ENCODE results near the gene ADGRF3. TPM values are rescaled to one million over a fixed set of nuclear protein-coding genes. Genes with fewer than 3 reads are reported as not detected.
A peak's percentile ranks its signal among the peaks of the same experiment; 100 is the strongest.

ADGRF3 gene
- total and polyA plus RNA-seq, 9 of the 15 experiments (the other 6 are each of a cell fraction or from before 2014, with no cell fraction given) = 0.04 to 0.54 (median 0.16) TPM; not detected in 2

DNA sequence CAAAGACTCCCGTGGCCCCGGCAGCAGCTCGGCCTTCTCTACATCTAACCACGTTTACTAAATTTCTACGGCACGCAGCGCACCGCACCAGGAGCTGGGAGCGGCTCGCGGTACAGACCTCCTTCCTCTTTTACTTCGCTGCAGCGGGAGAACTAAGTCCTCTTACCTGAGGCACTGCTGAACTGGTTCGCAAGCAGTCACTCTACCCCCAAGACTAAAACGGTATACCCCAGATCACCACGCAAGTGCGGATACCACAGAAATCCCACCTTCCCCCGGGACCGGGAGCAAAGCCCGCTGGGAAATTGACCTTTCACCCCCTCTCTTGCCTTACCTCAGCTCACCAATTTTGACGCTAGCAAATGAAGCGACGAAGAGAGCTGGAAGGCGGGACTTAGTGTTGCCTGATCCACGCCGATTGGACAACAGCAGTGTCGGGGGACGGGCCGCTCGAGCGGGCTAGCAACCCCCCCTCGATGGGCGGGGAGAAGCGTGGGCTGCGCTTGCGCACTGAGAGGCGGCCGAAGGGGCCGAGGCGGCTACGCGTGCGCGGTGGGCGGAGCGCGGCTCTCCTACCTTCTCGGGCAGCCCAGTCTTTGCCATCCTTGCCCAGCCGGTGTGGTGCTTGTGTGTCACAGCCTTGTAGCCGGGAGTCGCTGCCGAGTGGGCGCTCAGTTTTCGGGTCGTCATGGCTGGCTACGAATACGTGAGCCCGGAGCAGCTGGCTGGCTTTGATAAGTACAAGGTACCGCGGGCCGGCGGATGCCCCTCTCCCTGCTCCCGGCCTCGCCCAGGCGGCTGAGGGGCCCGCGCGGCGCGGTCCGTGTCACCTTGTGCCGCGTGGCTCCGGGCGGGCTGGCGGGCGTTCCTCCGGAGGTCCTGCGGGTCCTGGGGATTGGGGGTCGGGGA is 790 bp downstream of the ADGRF3 start, which contains the start of gene SELENOI (continued):
- TF ChIP-seq, protein P1, sequence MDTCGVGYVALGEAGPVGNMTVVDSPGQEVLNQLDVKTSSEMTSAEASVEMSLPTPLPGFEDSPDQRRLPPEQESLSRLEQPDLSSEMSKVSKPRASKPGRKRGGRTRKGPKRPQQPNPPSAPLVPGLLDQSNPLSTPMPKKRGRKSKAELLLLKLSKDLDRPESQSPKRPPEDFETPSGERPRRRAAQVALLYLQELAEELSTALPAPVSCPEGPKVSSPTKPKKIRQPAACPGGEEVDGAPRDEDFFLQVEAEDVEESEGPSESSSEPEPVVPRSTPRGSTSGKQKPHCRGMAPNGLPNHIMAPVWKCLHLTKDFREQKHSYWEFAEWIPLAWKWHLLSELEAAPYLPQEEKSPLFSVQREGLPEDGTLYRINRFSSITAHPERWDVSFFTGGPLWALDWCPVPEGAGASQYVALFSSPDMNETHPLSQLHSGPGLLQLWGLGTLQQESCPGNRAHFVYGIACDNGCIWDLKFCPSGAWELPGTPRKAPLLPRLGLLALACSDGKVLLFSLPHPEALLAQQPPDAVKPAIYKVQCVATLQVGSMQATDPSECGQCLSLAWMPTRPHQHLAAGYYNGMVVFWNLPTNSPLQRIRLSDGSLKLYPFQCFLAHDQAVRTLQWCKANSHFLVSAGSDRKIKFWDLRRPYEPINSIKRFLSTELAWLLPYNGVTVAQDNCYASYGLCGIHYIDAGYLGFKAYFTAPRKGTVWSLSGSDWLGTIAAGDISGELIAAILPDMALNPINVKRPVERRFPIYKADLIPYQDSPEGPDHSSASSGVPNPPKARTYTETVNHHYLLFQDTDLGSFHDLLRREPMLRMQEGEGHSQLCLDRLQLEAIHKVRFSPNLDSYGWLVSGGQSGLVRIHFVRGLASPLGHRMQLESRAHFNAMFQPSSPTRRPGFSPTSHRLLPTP (IDR thresholded peaks at IDR 0.05; ENCODE audit: borderline replicate concordance, extremely low read depth, insufficient read length) = no peak
- TF ChIP-seq, protein P2, sequence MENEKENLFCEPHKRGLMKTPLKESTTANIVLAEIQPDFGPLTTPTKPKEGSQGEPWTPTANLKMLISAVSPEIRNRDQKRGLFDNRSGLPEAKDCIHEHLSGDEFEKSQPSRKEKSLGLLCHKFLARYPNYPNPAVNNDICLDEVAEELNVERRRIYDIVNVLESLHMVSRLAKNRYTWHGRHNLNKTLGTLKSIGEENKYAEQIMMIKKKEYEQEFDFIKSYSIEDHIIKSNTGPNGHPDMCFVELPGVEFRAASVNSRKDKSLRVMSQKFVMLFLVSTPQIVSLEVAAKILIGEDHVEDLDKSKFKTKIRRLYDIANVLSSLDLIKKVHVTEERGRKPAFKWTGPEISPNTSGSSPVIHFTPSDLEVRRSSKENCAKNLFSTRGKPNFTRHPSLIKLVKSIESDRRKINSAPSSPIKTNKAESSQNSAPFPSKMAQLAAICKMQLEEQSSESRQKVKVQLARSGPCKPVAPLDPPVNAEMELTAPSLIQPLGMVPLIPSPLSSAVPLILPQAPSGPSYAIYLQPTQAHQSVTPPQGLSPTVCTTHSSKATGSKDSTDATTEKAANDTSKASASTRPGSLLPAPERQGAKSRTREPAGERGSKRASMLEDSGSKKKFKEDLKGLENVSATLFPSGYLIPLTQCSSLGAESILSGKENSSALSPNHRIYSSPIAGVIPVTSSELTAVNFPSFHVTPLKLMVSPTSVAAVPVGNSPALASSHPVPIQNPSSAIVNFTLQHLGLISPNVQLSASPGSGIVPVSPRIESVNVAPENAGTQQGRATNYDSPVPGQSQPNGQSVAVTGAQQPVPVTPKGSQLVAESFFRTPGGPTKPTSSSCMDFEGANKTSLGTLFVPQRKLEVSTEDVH (IDR thresholded peaks at IDR 0.05; ENCODE audit: low read depth, partially characterized antibody) = no peak
- TF ChIP-seq ZKSCAN1 (IDR thresholded peaks at IDR 0.05; ENCODE audit: low read depth, low read length) (0 out of 2 replicates have a peak, but pooled peaks have one; percentile 47), NCOA1 (IDR thresholded peaks at IDR 0.05; ENCODE audit: low read depth) (peak; percentile 46; the same call in 1 of the 2 replicates), OTX1 (CRISPR knock-in tag; IDR thresholded peaks at IDR 0.05) (0 out of 2 replicates have a peak, but pooled peaks have one; percentile 23), CBX5 (IDR thresholded peaks at IDR 0.05; ENCODE audit: borderline replicate concordance, low read depth) (no peak), RCOR1 (IDR thresholded peaks at IDR 0.05; ENCODE audit: borderline replicate concordance in 1 of 2, low read depth in 2 of 2, low read length in 2 of 2) (0 out of 4 replicates have a peak, but pooled peaks of 1 of the 2 experiments have one; percentile 41), SNRNP70 (optimal IDR thresholded peaks at IDR 0.05; ENCODE audit: low read depth, low read length) (no peak), TCFL5 (CRISPR knock-in tag; conservative IDR thresholded peaks at IDR 0.05) (no peak), SPI1 (IDR thresholded peaks at IDR 0.05; ENCODE audit: borderline replicate concordance, low read depth, low read length) (no peak), FOXJ2 (tag; IDR thresholded peaks at IDR 0.05) (no peak), ZNF408 (CRISPR knock-in tag; IDR thresholded peaks at IDR 0.05; ENCODE audit: low read depth) (no peak), TAF9B (IDR thresholded peaks at IDR 0.05; ENCODE audit: partially characterized antibody) (peak; percentile 90)
- TF ChIP-seq, protein P3, sequence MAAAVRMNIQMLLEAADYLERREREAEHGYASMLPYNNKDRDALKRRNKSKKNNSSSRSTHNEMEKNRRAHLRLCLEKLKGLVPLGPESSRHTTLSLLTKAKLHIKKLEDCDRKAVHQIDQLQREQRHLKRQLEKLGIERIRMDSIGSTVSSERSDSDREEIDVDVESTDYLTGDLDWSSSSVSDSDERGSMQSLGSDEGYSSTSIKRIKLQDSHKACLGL (CRISPR knock-in tag; IDR thresholded peaks at IDR 0.05; ENCODE audit: borderline replicate concordance, poor library complexity, severe bottlenecking) = peak; percentile 9
- TF ChIP-seq, protein P4, sequence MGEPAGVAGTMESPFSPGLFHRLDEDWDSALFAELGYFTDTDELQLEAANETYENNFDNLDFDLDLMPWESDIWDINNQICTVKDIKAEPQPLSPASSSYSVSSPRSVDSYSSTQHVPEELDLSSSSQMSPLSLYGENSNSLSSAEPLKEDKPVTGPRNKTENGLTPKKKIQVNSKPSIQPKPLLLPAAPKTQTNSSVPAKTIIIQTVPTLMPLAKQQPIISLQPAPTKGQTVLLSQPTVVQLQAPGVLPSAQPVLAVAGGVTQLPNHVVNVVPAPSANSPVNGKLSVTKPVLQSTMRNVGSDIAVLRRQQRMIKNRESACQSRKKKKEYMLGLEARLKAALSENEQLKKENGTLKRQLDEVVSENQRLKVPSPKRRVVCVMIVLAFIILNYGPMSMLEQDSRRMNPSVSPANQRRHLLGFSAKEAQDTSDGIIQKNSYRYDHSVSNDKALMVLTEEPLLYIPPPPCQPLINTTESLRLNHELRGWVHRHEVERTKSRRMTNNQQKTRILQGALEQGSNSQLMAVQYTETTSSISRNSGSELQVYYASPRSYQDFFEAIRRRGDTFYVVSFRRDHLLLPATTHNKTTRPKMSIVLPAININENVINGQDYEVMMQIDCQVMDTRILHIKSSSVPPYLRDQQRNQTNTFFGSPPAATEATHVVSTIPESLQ (CRISPR knock-in tag; IDR thresholded peaks at IDR 0.05) = no peak
- TF ChIP-seq, protein P5, sequence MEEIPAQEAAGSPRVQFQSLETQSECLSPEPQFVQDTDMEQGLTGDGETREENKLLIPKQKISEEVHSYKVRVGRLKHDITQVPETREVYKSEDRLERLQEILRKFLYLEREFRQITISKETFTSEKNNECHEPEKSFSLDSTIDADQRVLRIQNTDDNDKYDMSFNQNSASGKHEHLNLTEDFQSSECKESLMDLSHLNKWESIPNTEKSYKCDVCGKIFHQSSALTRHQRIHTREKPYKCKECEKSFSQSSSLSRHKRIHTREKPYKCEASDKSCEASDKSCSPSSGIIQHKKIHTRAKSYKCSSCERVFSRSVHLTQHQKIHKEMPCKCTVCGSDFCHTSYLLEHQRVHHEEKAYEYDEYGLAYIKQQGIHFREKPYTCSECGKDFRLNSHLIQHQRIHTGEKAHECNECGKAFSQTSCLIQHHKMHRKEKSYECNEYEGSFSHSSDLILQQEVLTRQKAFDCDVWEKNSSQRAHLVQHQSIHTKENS (CRISPR knock-in tag; IDR thresholded peaks at IDR 0.05) = no peak
